HG03097 (cell line): ENCODE results near the gene SYT9.

ENCODE experiments used
- ATAC-seq: cut with Tn5 transposase; IDR thresholded peaks from one replicate; pipeline ENCODE4 v1.9.1; 2021; ENCODE audit not compliant: unreplicated experiment, low FRiP score

The SYT9 gene

DNA sequence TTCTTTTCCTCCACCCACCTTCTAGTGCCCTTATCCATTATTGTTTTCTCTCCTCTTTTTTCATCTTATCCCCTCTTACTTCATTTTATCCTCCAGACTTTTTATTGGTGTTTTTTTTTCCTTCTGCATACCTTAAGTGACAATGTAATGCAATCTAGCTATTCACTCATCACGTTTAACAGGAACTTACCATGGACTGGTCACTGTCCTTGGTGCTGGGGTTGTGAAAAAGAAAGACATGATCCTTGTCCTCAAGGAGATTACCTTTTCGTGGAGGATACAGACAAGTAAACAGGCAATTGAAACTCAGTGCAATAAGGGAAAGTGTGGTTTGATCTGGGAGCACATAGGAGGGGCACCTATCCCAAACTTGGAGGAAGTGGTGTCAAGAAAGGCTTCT lies 20.7 kb downstream of the SYT9 start:
- no peak for ATAC-seq

DNA sequence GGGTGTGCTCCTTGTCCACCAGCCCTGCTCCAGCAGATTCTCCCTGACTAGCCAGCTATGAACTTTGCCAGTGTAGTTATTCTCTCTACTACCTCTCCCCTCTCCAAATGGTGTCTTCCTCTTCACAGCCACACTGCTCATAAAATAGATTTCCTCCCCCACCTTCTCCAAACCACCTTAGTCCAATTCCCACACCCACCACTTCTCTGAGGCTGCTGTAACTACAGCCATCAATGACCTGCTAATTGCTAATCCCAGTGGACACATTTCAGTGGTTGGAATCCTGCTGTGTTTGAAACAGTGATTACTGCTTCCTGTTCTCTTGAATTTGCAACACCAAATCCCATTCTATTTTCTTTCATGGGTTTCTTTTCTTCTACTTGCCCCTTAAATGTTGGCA lies 23.4 kb downstream of the SYT9 start:
- no peak for ATAC-seq

DNA sequence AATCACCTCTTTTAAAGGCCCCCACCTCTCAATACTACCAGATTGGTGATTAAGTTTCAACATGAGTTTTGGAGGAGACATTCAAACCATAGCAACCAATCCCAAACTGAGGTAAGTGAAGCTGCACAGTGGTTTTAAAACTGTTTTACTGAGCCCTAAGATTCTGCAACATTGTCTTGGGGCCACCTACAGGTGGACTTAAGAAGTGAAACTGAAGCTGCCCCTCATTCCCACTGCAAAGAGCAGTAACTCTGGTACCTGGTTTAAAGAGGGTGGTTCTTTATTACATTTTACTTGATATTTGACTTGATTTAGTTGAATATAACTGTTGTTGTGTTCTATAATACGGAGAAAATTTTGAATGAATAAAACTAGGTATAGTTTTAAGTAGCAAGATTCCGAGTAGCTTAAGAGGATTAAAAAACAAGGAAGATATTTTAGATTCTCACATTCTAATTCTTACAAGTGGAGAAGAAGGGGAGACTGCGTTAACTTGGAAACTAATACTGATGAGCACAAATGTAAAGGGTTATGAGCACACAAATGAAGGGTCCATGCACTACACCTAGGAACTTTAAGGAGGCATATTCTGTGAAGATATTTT lies 26.7 kb downstream of the SYT9 start:
- no peak for ATAC-seq

DNA sequence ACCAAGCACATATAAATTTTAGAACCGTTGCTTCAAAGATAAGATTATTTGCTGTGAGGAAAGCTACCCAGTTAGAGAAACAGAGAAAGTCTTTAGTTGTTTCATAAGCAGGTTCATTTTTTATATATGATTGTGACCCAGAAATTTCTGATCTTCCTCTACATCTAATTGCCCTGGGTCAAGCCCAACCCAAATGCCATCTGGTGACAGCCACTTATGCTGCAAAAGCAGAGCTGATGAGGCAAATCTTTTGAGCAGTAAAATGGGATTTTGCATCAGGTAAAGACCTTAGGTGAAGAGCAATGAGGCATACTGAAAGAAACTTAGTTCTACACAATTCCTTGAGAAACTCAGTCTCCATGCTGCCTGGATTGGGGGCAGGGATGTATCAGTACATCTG lies 28.0 kb downstream of the SYT9 start:
- ATAC-seq = no peak

DNA sequence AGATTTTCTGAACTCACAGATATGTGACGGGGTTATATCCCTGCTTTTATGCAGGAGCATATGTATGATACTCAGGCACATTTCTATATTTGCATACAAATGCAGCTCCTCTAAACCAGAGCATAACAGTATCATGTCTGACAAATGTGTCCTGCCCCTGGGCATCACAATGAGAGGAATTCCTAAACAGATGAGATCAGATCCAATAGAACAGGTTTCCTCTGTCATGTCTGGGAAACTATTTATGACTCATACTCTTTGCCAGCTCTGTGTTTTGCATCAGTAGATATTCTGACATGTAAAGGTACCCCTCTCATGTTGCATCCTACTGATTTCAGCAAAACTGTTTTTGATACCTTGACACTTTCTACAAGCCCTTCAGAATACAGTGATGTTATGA lies 29.4 kb downstream of the SYT9 start:
- ATAC-seq = no peak

DNA sequence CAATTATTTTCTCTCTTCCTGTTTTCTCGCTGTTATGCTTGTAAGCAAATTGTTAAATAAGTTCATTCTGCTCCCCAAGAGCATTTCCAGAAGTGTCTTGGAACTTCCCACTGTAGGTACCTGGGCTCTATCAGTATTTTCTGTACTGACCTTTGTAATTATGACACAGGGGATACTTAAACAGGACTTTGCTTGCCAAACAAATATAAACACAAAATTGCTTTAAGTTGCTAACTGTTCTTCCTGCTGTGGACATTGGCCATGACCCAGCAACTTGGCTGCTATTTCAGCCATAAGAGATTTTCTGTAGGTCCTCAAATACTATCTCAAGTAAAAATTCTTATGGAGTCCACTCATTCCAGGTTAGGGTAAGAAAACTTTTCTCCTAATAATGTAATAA lies 30.1 kb downstream of the SYT9 start:
- ATAC-seq = no peak

DNA sequence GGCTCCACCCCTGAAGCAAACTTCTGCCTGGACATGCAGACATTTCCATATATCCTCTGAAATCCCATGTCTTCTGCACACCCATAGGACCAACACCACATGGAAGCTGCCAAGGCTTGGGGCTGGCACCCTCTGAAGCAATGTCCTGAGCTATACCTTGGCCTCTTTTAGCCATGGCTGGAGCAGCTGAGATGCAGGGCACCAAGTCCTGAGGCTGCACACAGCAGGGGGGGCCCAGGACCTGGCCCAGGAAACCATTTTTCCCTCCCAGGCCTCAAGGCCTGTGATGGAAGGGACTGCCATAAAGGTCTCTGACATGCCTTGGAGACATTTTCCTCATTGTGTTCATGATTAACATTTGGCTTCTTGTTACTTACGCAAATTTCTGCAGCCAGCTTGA lies 34.5 kb downstream of the SYT9 start:
- ATAC-seq = no peak

DNA sequence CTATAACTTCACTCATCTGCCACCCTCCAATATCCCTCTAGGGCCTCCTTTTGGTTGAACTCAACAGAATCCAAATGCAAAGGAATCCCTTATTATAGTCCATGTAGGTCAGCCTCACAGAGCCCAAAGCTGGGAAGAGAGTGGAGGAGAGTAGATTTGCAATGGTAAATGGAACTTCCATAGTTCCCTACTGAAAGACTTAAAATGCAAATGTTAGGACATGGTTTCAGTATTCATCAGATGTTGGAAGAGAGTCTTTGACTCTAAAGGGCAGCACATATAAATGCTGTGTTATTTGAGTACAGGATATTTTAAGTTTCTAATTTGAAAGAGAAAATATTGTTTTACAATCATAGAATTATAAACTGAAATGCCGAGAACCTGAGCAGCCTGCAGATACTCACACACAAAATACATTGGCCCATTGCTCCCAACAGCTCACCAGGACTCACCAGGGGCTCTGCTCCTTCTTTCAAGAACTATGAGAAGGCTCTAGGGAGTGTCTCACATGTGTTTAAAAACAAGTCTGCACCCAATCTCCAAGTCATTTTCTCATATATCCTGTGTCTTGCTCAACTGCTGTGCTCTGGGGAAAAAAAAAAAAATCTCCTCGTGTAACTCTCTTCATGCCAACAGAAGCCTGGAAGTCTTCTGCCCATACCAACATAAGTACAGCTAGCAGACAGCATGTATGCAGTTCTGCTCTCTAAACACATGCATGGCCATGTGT lies 39.6 kb downstream of the SYT9 start:
- ATAC-seq = no peak

DNA sequence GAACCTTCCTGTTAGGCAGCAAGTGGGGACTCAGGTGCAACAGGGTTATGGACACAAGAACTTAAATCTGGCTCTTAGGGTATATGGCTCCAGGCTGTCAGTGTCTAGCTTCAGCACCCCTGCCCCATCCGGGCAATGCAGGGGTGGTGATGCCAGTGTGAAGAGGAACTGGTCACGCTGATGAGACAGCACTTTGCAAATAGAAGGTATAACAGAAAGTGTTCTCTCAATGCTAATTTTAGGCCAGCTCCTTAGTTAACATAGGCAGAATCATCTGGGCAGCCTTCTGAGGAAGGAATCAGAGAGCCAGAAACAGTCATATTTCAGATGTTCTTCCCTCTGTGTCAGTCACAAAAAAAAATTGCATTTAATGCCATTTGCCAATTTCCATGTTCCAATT lies 41.2 kb downstream of the SYT9 start:
- ATAC-seq = no peak

DNA sequence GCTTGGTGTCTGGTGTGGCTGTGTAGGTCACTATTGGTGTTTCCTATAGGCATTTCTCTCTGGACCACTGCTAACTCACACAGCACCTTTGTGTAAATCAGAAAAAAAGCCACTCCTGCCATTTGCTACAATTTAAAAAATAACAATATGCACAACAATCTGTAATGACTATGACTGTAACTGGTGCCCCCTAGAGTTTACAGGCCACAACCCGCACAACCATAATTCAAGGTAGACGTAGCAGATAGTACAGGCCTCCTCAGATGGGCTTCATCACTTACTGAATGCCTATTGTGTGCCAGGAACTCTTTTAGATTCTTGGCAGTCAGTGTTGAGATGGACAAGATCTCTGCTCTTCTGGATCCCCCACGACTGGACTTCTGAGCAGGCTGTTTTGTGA lies 47.7 kb downstream of the SYT9 start:
- no peak for ATAC-seq

DNA sequence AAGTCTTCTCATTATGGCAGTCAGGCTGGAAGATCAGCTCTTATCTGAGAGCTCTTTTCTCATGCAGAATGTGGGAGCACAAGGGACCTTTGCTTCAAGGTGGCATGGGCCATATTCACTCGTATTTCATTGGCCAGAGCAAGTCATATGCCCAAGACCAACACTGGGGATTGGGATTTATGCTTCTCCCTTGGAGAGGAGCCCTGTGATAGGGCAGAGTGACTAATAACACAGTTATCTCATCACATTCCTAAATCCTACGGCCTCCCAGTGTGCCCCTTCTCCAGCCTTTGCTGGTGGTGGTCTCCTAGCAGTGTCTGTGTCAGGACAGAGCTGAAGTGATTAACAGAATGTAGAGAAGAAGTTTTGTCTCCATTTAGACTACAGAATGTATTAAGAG lies 48.6 kb downstream of the SYT9 start:
- ATAC-seq = no peak

DNA sequence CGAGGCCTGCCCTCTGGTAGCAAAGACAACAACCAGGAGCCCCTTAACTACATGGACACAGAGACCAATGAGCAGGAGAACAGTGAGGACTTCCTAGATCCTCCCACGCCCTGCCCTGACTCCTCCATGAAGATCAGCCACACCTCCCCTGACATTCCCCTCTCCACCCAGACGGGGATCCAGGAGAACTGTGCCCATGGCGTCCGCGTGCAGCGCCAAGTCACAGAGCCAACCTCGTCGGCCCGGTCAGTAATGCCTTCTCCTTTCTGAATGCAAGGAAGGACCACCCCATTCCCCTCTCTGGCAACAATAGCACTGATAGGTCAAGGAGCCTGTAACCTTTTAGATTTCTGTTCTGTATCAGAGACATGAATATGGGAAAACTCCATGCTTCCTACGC lies 51.4 kb downstream of the SYT9 start:
- no peak for ATAC-seq

DNA sequence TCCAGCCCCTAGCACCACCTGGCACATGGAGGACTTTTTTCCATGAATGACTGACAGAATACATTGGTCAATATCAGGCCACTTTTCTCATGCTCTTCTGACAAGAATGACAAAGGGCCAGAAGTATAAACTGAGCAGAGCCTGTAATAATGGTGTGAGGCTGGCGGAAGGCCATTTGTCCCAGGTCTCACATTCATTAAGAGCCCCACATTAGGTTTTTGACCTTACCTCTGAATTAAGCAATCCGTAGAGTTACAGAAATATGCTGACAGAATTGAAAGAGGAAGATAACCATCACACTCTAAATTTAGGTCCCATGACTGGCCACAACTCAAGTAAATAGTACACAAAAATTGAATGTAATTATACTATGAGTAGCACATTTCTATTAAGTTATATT lies 55.2 kb downstream of the SYT9 start:
- ATAC-seq = no peak

DNA sequence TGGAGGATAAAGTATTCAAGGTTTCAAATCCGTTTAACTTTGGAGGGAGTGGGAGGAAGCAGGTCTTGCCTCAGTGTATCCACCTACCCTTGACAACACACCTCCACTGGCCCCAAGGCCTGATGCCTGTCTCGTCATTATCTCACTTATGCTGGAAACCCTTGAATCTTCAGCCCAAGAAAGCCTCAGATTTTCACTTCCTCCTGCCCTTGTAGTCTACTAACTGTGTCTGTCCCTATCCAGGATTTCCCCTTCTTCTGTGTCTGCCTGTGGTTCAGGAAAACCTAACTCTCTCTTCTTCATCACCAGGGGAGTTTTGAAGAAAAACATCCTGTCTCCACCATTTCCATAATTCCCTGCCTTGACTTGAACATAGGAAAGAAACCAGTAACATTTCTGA lies 56.1 kb downstream of the SYT9 start:
- no peak for ATAC-seq

DNA sequence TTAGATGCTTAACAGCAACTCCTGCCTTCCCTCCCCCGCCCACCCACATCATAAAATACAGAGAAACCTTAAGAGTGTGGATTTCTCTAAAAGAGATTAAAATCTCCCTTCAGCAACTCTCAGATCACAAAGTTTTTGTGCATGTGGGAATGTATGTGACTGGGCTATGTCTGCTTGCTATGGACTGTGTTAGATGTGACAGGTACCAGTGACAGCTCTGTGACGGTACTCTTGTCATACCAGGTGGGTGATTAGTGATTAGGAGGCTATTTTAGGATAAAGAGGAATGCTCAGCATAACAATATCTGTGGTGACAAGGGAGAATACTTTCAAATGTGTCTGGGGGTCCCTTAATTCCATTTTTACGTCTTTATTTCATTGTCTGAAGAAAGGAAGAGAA lies 60.2 kb downstream of the SYT9 start:
- no peak for ATAC-seq

DNA sequence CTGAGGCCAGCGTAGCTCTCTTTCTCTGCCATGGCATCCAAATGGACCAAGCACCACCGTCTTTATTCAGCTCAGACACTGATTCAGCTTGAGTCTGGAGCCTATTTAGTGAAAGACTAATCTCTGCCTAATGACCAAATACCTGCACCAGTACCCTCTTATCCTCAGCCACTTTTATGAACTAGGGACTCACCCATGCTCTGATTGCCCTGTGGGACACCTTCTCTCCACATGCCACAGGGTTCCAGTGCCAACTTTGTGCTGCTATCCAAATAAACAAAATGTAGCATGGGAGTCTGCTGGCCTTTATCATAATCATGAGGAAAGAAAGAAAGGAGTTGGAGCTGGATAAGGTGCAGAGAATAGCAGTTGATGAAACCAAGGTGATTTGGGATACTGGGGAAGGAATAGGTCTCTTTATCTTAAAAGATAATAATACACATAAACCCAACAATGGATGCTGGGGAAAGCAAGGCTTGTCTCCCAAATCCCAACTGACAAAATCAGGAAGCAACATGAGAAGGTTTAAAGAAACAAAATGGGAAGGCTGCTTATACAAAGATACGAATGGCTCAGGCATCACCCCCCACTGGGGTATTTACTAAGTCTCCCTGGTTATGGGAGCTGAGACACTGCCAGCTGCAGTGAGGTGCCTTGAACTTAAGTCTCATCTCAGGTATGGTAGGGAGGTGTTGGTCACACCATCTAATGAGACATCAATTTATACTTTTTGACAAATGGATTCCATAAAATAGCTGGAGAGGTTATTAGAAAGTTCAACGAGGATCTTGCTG lies 63.3 kb downstream of the SYT9 start:
- ATAC-seq = no peak

DNA sequence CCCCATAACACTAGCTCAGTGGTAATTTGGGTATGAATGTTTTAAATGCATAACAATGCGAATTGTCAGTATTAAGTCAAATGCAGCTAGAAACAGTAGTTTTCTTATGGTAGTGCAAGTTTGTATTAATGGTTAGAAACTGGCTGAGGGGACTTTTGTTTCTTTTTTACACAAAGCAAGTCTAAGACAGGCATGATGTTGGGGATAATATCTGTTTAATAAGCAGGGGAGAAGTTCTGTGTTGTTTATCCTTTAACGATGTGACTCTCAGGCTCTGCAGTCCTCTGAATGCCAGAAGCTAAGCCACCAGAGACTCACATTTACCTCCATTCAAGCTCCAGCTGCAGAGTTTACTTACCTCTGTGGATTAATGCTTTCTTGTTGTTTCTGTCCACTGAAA lies 67.8 kb downstream of the SYT9 start:
- no peak for ATAC-seq

DNA sequence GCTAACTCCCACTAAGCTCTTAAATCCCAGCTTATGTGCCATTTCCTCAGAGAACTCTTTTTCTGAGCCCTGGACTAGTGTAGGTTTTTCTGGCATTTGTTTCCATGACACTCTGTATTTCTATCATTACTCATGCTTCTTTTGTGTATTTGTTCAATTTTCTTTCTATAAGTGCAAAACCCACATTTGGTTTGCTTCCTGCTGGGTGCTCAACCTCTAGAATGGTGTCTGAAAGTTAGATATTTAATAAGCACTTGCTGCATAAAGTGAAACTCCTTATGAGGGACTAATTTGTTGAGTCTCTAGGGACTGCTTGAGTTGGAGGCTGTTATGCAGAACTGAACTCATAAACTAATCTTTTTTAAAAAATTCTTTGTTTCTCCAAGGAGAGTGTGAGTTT lies 68.6 kb downstream of the SYT9 start:
- ATAC-seq = no peak

DNA sequence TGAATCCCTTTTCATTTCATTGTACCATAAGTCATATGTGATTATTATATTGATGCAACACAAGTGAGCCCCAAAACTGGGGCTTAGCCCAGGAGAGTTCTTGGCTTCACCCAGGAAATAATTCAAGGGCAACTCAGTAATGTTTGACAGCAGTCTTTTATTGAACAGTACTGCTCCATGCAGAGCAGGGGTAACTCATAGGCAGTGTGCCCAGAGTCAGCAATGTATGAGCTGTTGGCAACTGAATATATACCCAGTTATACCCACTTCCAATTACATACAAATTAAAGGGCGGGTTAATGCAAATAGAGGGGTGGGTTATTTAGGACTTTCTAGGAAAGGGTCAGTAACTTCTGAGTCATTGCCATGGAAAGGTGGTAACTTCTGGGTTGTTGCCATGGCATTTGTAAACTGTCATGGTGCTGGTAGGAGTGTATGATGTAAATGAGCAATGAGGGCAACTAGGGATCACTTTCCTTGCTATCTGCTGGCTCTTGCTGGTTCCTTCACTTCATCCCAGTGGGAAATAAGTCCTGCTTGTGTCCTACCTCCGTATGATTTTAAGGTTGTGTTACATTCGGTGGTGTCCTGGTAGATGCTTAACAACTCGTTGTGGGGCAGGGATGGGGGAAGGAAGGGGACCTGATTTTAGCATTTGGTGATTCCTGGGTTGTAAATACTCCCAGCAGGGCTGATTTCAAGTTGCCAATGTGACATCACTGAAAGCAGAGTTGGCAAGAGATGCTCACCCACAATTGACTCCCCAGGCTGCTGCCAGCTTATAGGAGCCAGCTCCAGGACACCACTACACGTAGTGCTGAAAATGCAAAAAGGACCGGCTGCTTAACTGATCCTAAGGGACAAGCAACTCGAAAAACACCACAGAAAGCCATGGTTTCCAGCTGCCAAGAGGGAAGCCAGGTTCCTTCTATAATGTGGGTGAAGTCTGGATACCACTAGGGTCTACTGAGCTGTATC lies 70.1 kb downstream of the SYT9 start:
- ATAC-seq = no peak

DNA sequence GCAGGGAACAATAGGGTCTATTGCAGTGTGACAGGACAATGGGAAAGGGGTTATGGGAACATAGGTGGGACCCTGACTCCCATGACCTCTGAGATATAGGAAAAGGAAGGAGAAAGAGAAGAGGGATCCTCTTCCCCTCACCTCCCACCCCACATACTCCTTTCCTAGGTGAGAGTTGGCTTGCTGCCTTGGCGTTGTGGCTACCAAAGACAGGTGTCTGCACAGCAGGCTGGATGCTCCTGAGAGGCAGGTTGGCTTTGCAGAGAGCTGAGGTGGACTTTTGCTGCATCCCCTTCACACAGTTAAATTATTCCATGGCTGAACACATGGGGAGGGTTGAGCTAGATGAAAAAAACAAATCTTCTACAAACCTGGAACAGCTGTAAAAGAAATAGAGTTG lies 80.7 kb downstream of the SYT9 start:
- ATAC-seq = no peak

DNA sequence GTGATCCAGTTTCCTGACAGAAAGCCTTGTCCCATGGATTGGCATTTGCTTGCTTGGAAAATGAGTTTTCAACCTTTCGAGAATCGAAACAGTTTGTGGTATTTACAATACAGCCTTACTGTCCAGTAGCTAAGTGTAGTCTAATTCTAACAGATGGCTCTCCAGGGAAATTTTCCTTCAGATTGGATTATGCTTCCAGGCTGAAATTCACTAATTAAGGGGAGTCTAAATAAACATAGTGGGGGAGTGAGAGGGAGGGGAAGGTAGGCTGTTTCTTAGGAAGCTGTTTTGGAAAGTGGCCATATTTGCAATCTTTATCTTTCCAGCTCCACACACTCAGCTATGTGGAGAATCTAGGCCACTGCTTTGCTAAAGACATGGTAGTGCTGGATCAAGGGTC lies 81.3 kb downstream of the SYT9 start:
- ATAC-seq = no peak
